GM23248 (cell line): ENCODE measurements around the gene GPR31.

Experiments used
- EZH2 ChIP-seq: fragments of 200-600 bp; sonication (generic); IDR thresholded peaks from 2 replicates; pipeline ENCODE4 v1.6.1; 2018; ENCODE audit warnings: antibody characterized with exemption, mild to moderate bottlenecking; ENCODE audit not compliant: insufficient read depth, poor library complexity, severe bottlenecking
- EZH2phosphoT487 ChIP-seq: fragments of 200-600 bp; sonication (generic); IDR thresholded peaks from 2 replicates; pipeline ENCODE4 v1.6.1; 2018; ENCODE audit warnings: antibody characterized with exemption, moderate library complexity, mild to moderate bottlenecking, low read depth; ENCODE audit not compliant: insufficient read depth

GRCh38 chr6:167118006-167118405 is 39.8 kb downstream of the GPR31 start:
- no peak for TF ChIP-seq EZH2
- no peak for TF ChIP-seq EZH2phosphoT487
